Astrocyte of the cerebellum (primary cell): ENCODE results near the gene SH3PXD2B.

ENCODE experiments used
- DNase-seq: peaks from one replicate; pipeline ENCODE4 v3.0.0-alpha.2; 2011; ENCODE audit warnings: low read depth
- H3K4me3 ChIP-seq: 2 replicates; pipeline ENCODE4 v1.5.1; 2011; ENCODE audit warnings: mild to moderate bottlenecking, low read depth, low read length, moderate library complexity
- CTCF ChIP-seq: IDR thresholded peaks from 2 replicates; pipeline ENCODE4 v1.5.1; 2012; ENCODE audit warnings: low read length, low read depth, moderate library complexity, mild to moderate bottlenecking; ENCODE audit errors: missing control alignments
- in situ Hi-C: cut with HindIII; loops from 2 replicates; pipeline ENCODE4 v1.10.0; 2017; ENCODE audit warnings: low sequenced_read_pairs

Gene SH3PXD2B

GRCh38 chr5:172466062-172466461, 11.7 kb upstream of the SH3PXD2B start:
- H3K4me3 ChIP-seq, result no peak overlapping the region
- no peak for DNase-seq
- in situ Hi-C loops, result loop anchor here (10.0 kb wide), 1 partner anchor 509 kb away; no protein-coding TSS in a partner anchor
- TF ChIP-seq CTCF, result no peak

GRCh38 chr5:172463031-172463430, 8.7 kb upstream of the SH3PXD2B start:
- DNase-seq, result no peak
- TF ChIP-seq CTCF, result no peak
- in situ Hi-C loops, result loop anchor here (10.0 kb wide), 1 partner anchor 512 kb away; no protein-coding TSS in a partner anchor
- no peak overlapping the region for H3K4me3 ChIP-seq

GRCh38 chr5:172459783-172460165, 5.4 kb upstream of the SH3PXD2B start:
- H3K4me3 ChIP-seq, result no peak overlapping the region
- TF ChIP-seq CTCF, result no peak
- DNase-seq, result no peak
- in situ Hi-C loops, result loop anchor here (10.0 kb wide), 1 partner anchor 515 kb away; no protein-coding TSS in a partner anchor

- no peak for TF ChIP-seq CTCF
- in situ Hi-C loops, result no loop called here
- H3K4me3 ChIP-seq, result no peak overlapping the region
- DNase-seq, result no peak
These were observed 4.9 kb upstream of the SH3PXD2B start for GRCh38 chr5:172458976-172459782.

- in situ Hi-C loops, result no loop called here
- H3K4me3 ChIP-seq, result no peak overlapping the region
- no peak for TF ChIP-seq CTCF
- DNase-seq, result no peak
These were observed 1.9 kb upstream of the SH3PXD2B start for GRCh38 chr5:172456076-172456722.

- H3K4me3 ChIP-seq, result no peak overlapping the region
These were observed 1.3 kb upstream of the SH3PXD2B start for GRCh38 chr5:172455511-172456061.

More at GRCh38 chr5:172455511-172456061, 1.3 kb upstream of the SH3PXD2B start:
- TF ChIP-seq CTCF, result no peak
- in situ Hi-C loops, result no loop called here
- no peak for DNase-seq
